Measurements from ENCODE around the gene TUBA1C.

The TUBA1C gene

DNA sequence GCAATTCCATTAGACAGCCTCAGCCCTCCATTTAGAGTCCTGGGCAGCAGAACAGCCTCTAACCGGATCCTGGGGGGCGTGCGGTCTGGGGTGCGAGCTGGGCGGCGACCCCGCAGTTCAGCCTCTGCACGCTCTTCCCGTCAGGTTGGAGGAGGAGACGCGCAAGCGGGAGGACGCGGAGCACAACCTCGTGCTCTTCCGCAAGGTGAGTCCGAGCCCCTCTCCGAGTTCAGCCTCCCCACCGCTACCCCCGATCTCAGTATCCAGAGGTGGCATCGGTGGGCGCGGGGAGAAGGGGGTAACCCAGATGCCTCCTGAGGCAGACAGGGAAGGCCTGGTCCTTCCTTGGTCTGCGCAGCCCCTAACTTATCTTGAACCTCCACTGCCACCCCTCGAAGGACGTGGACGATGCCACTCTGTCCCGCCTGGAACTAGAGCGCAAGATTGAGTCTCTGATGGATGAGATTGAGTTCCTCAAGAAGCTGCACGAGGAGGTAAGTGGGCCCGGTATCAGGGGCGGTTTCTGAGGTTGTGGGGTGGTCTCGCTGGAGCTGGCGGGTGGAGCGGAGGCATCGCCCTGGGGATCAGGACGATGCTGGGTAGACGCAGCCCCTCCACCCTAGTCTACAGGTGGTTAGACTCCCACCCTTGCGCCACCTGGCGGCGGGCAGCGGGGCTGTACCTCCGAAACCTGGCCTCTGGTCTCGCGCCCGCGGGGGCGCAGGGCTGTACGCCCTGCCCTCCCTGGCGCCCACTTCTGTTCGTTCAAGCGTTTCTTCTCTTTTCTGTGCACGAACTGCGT is 31.4 kb downstream of the TUBA1C start:
- no peak overlapping the region for H3K27ac ChIP-seq
- TF ChIP-seq, protein P1, sequence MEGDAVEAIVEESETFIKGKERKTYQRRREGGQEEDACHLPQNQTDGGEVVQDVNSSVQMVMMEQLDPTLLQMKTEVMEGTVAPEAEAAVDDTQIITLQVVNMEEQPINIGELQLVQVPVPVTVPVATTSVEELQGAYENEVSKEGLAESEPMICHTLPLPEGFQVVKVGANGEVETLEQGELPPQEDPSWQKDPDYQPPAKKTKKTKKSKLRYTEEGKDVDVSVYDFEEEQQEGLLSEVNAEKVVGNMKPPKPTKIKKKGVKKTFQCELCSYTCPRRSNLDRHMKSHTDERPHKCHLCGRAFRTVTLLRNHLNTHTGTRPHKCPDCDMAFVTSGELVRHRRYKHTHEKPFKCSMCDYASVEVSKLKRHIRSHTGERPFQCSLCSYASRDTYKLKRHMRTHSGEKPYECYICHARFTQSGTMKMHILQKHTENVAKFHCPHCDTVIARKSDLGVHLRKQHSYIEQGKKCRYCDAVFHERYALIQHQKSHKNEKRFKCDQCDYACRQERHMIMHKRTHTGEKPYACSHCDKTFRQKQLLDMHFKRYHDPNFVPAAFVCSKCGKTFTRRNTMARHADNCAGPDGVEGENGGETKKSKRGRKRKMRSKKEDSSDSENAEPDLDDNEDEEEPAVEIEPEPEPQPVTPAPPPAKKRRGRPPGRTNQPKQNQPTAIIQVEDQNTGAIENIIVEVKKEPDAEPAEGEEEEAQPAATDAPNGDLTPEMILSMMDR (IDR thresholded peaks at IDR 0.05) = peak; percentile 50
- H3K36me3 ChIP-seq = no peaks in the 10 kb centered on the region
- H3K9me3 ChIP-seq = no peaks in the 10 kb centered on the region
- H3K27me3 ChIP-seq = peaks cover 100% of the 10 kb centered on the region
- H3K4me1 ChIP-seq (ENCODE audit: control insufficient read depth in 1 of 2, insufficient read depth in 1 of 2, low read depth in 1 of 2, low read length in 1 of 2) = peaks cover 15 to 28% of the 10 kb centered on the region in 2 experiments
- peak overlapping the region; percentile 35 to 52 for H3K4me3 ChIP-seq (ENCODE audit: low read depth in 1 of 2, low read length in 1 of 2)

GRCh38 chr12:49296836-49297694 is 32.2 kb downstream of the TUBA1C start:
- TF ChIP-seq, protein P1 (IDR thresholded peaks at IDR 0.05) = no peak
- no peaks in the 10 kb centered on the region for H3K36me3 ChIP-seq
- peaks cover 99% of the 10 kb centered on the region for H3K27me3 ChIP-seq
- no peak overlapping the region for H3K27ac ChIP-seq
- no peaks in the 10 kb centered on the region for H3K9me3 ChIP-seq
- H3K4me3 ChIP-seq (ENCODE audit: low read depth in 1 of 2, low read length in 1 of 2) = peak overlapping the region; percentile 35 to 52
- H3K4me1 ChIP-seq (ENCODE audit: control insufficient read depth in 1 of 2, insufficient read depth in 1 of 2, low read depth in 1 of 2, low read length in 1 of 2) = peaks cover 15 to 28% of the 10 kb centered on the region in 2 experiments

- H3K4me1 ChIP-seq (ENCODE audit: control insufficient read depth in 1 of 2, insufficient read depth in 1 of 2, low read depth in 1 of 2, low read length in 1 of 2) = peaks cover 15 to 28% of the 10 kb centered on the region in 2 experiments
- TF ChIP-seq, protein P1 (IDR thresholded peaks at IDR 0.05) = no peak
- no peak overlapping the region for H3K27ac ChIP-seq
- no peaks in the 10 kb centered on the region for H3K9me3 ChIP-seq
- H3K27me3 ChIP-seq = peaks cover 96% of the 10 kb centered on the region
- H3K36me3 ChIP-seq = no peaks in the 10 kb centered on the region
- H3K4me3 ChIP-seq (ENCODE audit: low read depth in 1 of 2, low read length in 1 of 2) = peak overlapping the region in 1 of 2 experiments; percentile 52
Measured at GRCh38 chr12:49297695-49298060, 32.8 kb downstream of the TUBA1C start.

DNA sequence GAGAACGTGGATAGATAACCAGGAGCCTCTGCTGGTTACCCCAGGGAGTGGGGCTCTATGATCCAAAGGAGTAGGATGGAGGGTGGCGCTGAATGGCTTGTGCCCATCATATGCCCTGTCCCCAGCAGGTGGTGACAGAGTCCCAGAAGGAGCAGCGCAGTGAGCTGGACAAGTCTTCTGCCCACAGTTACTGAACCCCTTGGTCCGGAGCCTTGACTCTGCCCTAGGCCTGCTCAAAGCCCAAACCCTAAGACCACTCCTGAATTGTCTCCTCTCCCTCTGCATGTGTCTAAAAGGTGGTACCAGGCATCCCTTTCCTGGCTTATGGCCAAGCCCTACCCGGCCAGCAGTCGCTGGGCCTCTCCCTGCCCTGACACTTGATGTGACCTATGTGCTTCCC is 33.3 kb downstream of the TUBA1C start:
- Histone ChIP-seq H3K4me1 (ENCODE audit: control insufficient read depth in 1 of 2, insufficient read depth in 1 of 2, low read depth in 1 of 2, low read length in 1 of 2) (peaks cover 15 to 28% of the 10 kb centered on the region in 2 experiments), H3K27me3 (peaks cover 96% of the 10 kb centered on the region), H3K9me3 (no peaks in the 10 kb centered on the region), H3K36me3 (no peaks in the 10 kb centered on the region), H3K27ac (no peak overlapping the region), H3K4me3 (ENCODE audit: low read depth in 1 of 2, low read length in 1 of 2) (no peak overlapping the region)
- TF ChIP-seq, protein P1 (IDR thresholded peaks at IDR 0.05) = no peak

GRCh38 chr12:49301760-49302159 is 36.9 kb downstream of the TUBA1C start:
- Histone ChIP-seq H3K27ac (no peak overlapping the region), H3K4me1 (ENCODE audit: control insufficient read depth in 1 of 2, insufficient read depth in 1 of 2, low read depth in 1 of 2, low read length in 1 of 2) (peaks cover 6 to 10% of the 10 kb centered on the region in 2 experiments), H3K4me3 (ENCODE audit: low read depth in 1 of 2, low read length in 1 of 2) (no peak overlapping the region), H3K27me3 (peaks cover 61% of the 10 kb centered on the region), H3K36me3 (no peaks in the 10 kb centered on the region), H3K9me3 (no peaks in the 10 kb centered on the region)
- TF ChIP-seq, protein P1 (IDR thresholded peaks at IDR 0.05) = no peak

All from neutrophil (primary cell).